K562 (cell line): ENCODE results near the gene DGCR6L. TPM values are rescaled to one million over a fixed set of nuclear protein-coding genes. Genes with fewer than 3 reads are reported as not detected.

Source experiments
- DPF2 ChIP-seq: fragments of 450-650 bp; IDR thresholded peaks from 2 replicates; pipeline ENCODE4 v1.6.1; 2016
- ETV1 ChIP-seq: fragments of 450-650 bp; conservative IDR thresholded peaks from 2 replicates; pipeline ENCODE4 v1.6.1; 2016; ENCODE audit warnings: missing genetic modification characterization, control low read depth, low read depth, missing compliant biosample characterization
- MEF2D ChIP-seq: conservative IDR thresholded peaks from 2 replicates; pipeline ENCODE4 v1.6.1; 2016; ENCODE audit warnings: low read depth, missing genetic modification characterization, missing compliant biosample characterization
- POLR2G ChIP-seq: fragments of 200-400 bp; formaldehyde crosslinking; IDR thresholded peaks from 2 replicates; pipeline ENCODE4 v1.6.1; 2017; ENCODE audit warnings: low read depth, mild to moderate bottlenecking, antibody characterized with exemption, low read length, moderate library complexity
- polyA plus RNA-seq, 8 experiments: library from polyadenylated mRNA; depleted of rRNA in 4 of 8; stranded (reverse) in 5 of 8; unstranded in 3 of 8; fragments of >200 nt; fragmentation: Nextera tagmentation in 2 of 8; fragmentation: Illumina TruSeq in 1 of 8; extraction: Ambion mirVana in 2 of 8; extraction: Trizol in 1 of 8; gene quantifications; 2 replicates each; pipeline versions ENCODE4 v1.2.1 to v1.2.3, GENCODE V29; 2011 to 2014; ENCODE audit warnings: inconsistent platforms in 1 of 8, missing spikeins in 1 of 8
- total RNA-seq, 7 experiments: library from RNA; depleted of rRNA in 6 of 7; stranded (reverse); fragments of >200 nt in 6 of 7; fragmentation: Illumina TruSeq in 2 of 7; extraction: Trizol in 2 of 7; gene quantifications; 2 replicates each; pipeline versions ENCODE4 v1.2.1 to v1.2.3, GENCODE V29; 2011 to 2021; ENCODE audit warnings: low replicate concordance in 1 of 7
- TF ChIP-seq, protein P1 (sequence below): sonication (generic); formaldehyde crosslinking; IDR thresholded peaks from 2 replicates; pipeline ENCODE4 v1.8.0; 2022; ENCODE audit warnings: missing genetic modification reagents, mild to moderate bottlenecking, borderline replicate concordance
- TF ChIP-seq, protein P2 (sequence below): fragments of 450-650 bp; IDR thresholded peaks from one replicate; pipeline ENCODE4 v1.6.1; 2018; ENCODE audit warnings: mild to moderate bottlenecking, moderate library complexity; ENCODE audit not compliant: partially characterized antibody
- TF ChIP-seq, protein P3 (sequence below): fragments of 250-450 bp; sonication (Bioruptor Pico); IDR thresholded peaks from 2 replicates; pipeline ENCODE4 v1.5.0; 2022; ENCODE audit warnings: mild to moderate bottlenecking
- TF ChIP-seq, protein P4 (sequence below): fragments of 450-650 bp; IDR thresholded peaks from 2 replicates; pipeline ENCODE4 v1.6.1; 2016; ENCODE audit warnings: missing biosample characterization, missing genetic modification characterization
- TF ChIP-seq, protein P5 (sequence below), 2 experiments: fragments of 450-650 bp; formaldehyde crosslinking in 1 of 2; IDR thresholded peaks; 2 replicates each; pipeline versions ENCODE4 v1.4.0 to v1.6.1; 2014 to 2020; ENCODE audit warnings: mild to moderate bottlenecking in 2 of 2, borderline replicate concordance in 1 of 2, low read depth in 1 of 2

DGCR6L gene
- total and polyA plus RNA-seq, 9 of the 15 experiments (the other 6 are each of a cell fraction or from before 2014, with no cell fraction given), result 3.6 to 151 (median 51.0) TPM

DNA sequence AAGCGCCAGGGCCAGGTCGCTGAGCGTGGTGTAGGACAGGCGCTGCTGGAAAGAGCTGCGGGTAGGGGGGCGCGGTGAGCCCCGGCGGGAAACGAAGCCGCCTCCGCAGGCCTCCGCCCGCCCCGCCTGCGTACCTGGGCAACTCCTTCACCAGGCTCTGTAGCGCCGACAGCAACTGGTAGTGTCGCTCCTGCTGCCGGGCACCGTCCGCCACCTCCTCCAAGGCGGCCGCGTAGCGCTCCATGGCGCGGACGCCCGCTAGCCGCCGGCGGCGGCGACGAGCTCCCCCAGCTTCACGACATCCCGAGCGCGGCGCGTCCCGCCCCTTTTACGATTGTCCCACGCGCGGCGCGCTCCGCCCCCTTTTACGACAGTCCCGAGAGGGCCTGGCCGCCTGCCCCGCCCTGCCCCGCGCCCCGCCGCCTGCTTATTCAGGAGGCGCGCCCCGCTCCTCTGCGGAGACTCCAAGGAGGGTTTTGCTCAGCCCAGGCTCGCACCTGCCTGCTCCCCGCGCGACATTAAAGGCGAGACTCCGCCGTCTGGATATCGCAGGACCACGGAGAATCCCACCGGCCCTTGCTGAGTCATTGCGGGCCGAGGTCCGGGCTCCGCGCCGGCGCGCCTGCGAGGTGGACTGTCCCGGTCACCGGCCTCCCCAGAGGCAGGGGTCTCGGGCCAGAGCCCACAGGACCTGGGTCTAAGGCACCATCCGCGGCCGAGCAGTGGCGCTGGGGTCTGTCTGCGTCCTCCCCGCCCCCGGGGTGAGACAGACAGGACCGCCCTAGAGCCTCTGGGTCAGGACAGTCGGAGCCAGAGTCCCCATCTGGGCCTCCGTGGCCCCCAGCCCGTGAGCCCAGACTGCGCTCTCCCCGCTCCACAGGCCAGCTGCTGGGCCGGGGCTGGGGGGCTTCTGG is at the start of gene DGCR6L (continued):
- TF ChIP-seq, protein P1, sequence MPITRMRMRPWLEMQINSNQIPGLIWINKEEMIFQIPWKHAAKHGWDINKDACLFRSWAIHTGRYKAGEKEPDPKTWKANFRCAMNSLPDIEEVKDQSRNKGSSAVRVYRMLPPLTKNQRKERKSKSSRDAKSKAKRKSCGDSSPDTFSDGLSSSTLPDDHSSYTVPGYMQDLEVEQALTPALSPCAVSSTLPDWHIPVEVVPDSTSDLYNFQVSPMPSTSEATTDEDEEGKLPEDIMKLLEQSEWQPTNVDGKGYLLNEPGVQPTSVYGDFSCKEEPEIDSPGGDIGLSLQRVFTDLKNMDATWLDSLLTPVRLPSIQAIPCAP, result no peak
- TF ChIP-seq, protein P2, sequence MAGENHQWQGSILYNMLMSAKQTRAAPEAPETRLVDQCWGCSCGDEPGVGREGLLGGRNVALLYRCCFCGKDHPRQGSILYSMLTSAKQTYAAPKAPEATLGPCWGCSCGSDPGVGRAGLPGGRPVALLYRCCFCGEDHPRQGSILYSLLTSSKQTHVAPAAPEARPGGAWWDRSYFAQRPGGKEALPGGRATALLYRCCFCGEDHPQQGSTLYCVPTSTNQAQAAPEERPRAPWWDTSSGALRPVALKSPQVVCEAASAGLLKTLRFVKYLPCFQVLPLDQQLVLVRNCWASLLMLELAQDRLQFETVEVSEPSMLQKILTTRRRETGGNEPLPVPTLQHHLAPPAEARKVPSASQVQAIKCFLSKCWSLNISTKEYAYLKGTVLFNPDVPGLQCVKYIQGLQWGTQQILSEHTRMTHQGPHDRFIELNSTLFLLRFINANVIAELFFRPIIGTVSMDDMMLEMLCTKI, result no peak
- TF ChIP-seq MEF2D (tag), result no peak
- peak; percentile 87 for TF ChIP-seq DPF2
- TF ChIP-seq, protein P3, sequence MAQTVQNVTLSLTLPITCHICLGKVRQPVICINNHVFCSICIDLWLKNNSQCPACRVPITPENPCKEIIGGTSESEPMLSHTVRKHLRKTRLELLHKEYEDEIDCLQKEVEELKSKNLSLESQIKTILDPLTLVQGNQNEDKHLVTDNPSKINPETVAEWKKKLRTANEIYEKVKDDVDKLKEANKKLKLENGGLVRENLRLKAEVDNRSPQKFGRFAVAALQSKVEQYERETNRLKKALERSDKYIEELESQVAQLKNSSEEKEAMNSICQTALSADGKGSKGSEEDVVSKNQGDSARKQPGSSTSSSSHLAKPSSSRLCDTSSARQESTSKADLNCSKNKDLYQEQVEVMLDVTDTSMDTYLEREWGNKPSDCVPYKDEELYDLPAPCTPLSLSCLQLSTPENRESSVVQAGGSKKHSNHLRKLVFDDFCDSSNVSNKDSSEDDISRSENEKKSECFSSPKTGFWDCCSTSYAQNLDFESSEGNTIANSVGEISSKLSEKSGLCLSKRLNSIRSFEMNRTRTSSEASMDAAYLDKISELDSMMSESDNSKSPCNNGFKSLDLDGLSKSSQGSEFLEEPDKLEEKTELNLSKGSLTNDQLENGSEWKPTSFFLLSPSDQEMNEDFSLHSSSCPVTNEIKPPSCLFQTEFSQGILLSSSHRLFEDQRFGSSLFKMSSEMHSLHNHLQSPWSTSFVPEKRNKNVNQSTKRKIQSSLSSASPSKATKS (CRISPR knock-in tag), result no peak
- peak; percentile 94 for TF ChIP-seq POLR2G
- TF ChIP-seq, protein P4, sequence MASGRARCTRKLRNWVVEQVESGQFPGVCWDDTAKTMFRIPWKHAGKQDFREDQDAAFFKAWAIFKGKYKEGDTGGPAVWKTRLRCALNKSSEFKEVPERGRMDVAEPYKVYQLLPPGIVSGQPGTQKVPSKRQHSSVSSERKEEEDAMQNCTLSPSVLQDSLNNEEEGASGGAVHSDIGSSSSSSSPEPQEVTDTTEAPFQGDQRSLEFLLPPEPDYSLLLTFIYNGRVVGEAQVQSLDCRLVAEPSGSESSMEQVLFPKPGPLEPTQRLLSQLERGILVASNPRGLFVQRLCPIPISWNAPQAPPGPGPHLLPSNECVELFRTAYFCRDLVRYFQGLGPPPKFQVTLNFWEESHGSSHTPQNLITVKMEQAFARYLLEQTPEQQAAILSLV (tag), result no peak
- no peak for TF ChIP-seq ETV1 (tag)
- TF ChIP-seq, protein P5, sequence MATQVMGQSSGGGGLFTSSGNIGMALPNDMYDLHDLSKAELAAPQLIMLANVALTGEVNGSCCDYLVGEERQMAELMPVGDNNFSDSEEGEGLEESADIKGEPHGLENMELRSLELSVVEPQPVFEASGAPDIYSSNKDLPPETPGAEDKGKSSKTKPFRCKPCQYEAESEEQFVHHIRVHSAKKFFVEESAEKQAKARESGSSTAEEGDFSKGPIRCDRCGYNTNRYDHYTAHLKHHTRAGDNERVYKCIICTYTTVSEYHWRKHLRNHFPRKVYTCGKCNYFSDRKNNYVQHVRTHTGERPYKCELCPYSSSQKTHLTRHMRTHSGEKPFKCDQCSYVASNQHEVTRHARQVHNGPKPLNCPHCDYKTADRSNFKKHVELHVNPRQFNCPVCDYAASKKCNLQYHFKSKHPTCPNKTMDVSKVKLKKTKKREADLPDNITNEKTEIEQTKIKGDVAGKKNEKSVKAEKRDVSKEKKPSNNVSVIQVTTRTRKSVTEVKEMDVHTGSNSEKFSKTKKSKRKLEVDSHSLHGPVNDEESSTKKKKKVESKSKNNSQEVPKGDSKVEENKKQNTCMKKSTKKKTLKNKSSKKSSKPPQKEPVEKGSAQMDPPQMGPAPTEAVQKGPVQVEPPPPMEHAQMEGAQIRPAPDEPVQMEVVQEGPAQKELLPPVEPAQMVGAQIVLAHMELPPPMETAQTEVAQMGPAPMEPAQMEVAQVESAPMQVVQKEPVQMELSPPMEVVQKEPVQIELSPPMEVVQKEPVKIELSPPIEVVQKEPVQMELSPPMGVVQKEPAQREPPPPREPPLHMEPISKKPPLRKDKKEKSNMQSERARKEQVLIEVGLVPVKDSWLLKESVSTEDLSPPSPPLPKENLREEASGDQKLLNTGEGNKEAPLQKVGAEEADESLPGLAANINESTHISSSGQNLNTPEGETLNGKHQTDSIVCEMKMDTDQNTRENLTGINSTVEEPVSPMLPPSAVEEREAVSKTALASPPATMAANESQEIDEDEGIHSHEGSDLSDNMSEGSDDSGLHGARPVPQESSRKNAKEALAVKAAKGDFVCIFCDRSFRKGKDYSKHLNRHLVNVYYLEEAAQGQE (IDR thresholded peaks at IDR 0.05; ENCODE audit: borderline replicate concordance), result no peak; the same call in 1 of the 2 replicates
- TF ChIP-seq, protein P5 (CRISPR knock-in tag; IDR thresholded peaks at IDR 0.05; ENCODE audit: low read depth), result peak; percentile 77
